ENCODE results near the gene MROH9. TPM values are rescaled to one million over a fixed set of nuclear protein-coding genes. Genes with fewer than 3 reads are reported as not detected.

The MROH9 gene
- total RNA-seq, 4 donors from 2014 or later: not detected

- ATAC-seq (no peak), DNase-seq (no peak)
- Histone ChIP-seq H3K27ac (no peak overlapping the region), H3K27me3 (no peaks in the 10 kb centered on the region), H3K36me3 (no peaks in the 10 kb centered on the region), H3K4me3 (no peak overlapping the region), H3K9me3 (no peaks in the 10 kb centered on the region), H3K4me1 (peaks cover 0 to 4% of the 10 kb centered on the region in 2 donors)
- TF ChIP-seq POLR2A (IDR thresholded peaks at IDR 0.05): no peak
- TF ChIP-seq, protein P1, sequence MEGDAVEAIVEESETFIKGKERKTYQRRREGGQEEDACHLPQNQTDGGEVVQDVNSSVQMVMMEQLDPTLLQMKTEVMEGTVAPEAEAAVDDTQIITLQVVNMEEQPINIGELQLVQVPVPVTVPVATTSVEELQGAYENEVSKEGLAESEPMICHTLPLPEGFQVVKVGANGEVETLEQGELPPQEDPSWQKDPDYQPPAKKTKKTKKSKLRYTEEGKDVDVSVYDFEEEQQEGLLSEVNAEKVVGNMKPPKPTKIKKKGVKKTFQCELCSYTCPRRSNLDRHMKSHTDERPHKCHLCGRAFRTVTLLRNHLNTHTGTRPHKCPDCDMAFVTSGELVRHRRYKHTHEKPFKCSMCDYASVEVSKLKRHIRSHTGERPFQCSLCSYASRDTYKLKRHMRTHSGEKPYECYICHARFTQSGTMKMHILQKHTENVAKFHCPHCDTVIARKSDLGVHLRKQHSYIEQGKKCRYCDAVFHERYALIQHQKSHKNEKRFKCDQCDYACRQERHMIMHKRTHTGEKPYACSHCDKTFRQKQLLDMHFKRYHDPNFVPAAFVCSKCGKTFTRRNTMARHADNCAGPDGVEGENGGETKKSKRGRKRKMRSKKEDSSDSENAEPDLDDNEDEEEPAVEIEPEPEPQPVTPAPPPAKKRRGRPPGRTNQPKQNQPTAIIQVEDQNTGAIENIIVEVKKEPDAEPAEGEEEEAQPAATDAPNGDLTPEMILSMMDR (IDR thresholded peaks at IDR 0.05 in 4 of 5, conservative IDR thresholded peaks at IDR 0.05 in 1 of 5): no peak
- intact Hi-C loops (cut with DNase I; ENCODE audit: low total_unique reads): no loop called here
- in situ Hi-C loops (cut with MboI; ENCODE audit: low sequenced_read_pairs in 4 of 4): loop anchor here in 3 of 4 donors (10.0 to 25.0 kb wide), 4 partner anchors 104 to 154 kb away; partner anchors contain the start of genes FMO1 (in 1 of the 3) and FMO2 (in 1 of the 3)
These were observed 147.9 kb downstream of the MROH9 start for GRCh38 chr1:171083222-171083621.

DNA sequence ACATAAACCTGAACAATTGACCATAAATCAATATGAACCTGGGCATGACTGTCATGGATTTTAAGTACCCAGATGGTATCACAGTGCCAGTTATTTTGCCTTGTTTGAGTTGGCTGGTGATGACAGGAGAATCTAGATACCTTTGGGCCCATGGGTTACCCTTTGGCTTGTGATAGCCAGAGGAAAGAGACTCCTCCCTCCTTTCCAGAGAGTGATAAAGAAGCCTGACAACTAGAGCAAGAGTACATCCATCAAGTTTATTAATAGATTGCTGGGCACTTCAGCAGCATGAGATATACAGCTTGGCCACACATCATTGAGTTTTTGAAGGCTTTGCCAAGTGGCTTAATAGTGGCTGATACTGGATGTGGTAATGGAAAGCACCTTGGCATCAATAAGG, 148.8 kb downstream of the MROH9 start:
- intact Hi-C loops (cut with DNase I; ENCODE audit: low total_unique reads): no loop called here
- Histone ChIP-seq H3K27me3 (no peaks in the 10 kb centered on the region), H3K27ac (no peak overlapping the region), H3K4me3 (no peak overlapping the region), H3K9me3 (no peaks in the 10 kb centered on the region), H3K4me1 (peaks cover 0 to 4% of the 10 kb centered on the region in 2 donors), H3K36me3 (no peaks in the 10 kb centered on the region)
- DNase-seq: no peak
- no peak for ATAC-seq
- in situ Hi-C loops (cut with MboI; ENCODE audit: low sequenced_read_pairs in 4 of 4): loop anchor here in 3 of 4 donors (10.0 to 25.0 kb wide), 4 partner anchors 103 to 153 kb away; partner anchors contain the start of genes FMO1 (in 1 of the 3) and FMO2 (in 1 of the 3)
- no peak for TF ChIP-seq POLR2A (IDR thresholded peaks at IDR 0.05)
- TF ChIP-seq, protein P1 (IDR thresholded peaks at IDR 0.05 in 4 of 5, conservative IDR thresholded peaks at IDR 0.05 in 1 of 5): no peak

DNA sequence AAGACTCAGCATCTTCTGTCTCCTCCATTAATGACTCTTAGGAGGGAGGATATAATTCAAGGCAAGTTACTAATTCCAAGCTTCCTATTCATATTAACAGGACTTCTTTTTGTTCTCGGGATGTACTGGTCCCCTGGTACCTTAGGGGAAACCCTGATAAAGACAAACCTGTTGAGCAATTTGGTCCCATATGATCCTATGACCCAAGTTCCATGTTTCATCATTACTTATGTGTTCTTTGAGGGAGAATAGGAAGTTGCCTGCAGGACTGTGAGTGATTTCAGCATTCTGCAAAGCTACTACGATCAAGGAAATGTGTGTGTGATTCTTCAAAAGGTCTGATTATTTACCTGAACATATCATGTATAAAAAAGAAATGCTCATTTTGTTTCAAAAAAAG, 149.5 kb downstream of the MROH9 start:
- ATAC-seq: no peak

DNA sequence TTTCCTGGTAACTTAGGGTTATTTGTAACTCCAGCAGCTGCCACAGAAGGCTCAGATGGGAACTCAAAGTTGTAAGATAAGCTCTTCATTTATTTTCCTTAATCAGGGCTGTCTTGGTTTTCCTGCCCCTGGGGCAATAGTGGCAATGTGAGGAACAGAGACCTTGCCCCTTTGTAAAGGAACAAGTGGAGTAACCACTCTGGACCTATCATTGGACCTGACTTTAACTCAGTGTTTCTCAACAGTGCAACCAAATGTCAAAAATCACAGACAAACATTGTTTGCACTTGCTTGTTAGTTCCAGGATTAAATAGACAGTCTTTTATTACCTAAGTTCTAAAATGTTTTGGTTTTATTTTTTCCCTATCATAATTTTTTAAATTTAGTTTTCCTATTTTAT, 152.6 kb downstream of the MROH9 start:
- ATAC-seq (no peak), DNase-seq (no peak)
- no peak overlapping the region for H3K27ac ChIP-seq
- no peaks in the 10 kb centered on the region for H3K9me3 ChIP-seq
- in situ Hi-C loops (cut with MboI; ENCODE audit: low sequenced_read_pairs in 4 of 4) (loop anchor here in 3 of 4 donors (10.0 to 25.0 kb wide), 4 partner anchors 99 to 149 kb away; partner anchors contain the start of genes FMO1 (in 1 of the 3) and FMO2 (in 1 of the 3)), intact Hi-C loops (cut with DNase I; ENCODE audit: low total_unique reads) (no loop called here)
- no peak overlapping the region for H3K4me3 ChIP-seq
- no peaks in the 10 kb centered on the region for H3K27me3 ChIP-seq
- H3K36me3 ChIP-seq: no peaks in the 10 kb centered on the region
- H3K4me1 ChIP-seq: no peaks in the 10 kb centered on the region
- no peak for TF ChIP-seq POLR2A (IDR thresholded peaks at IDR 0.05)
- TF ChIP-seq, protein P1 (IDR thresholded peaks at IDR 0.05 in 4 of 5, conservative IDR thresholded peaks at IDR 0.05 in 1 of 5): no peak

More for the DNA sequence above, 149.5 kb downstream of the MROH9 start:
- Histone ChIP-seq H3K27me3 (no peaks in the 10 kb centered on the region), H3K4me3 (no peak overlapping the region), H3K4me1 (peaks cover 0 to 4% of the 10 kb centered on the region in 2 donors), H3K9me3 (no peaks in the 10 kb centered on the region), H3K36me3 (no peaks in the 10 kb centered on the region), H3K27ac (no peak overlapping the region)
- in situ Hi-C loops (cut with MboI; ENCODE audit: low sequenced_read_pairs in 4 of 4) (loop anchor here in 3 of 4 donors (10.0 to 25.0 kb wide), 4 partner anchors 102 to 152 kb away; partner anchors contain the start of genes FMO1 (in 1 of the 3) and FMO2 (in 1 of the 3)), intact Hi-C loops (cut with DNase I; ENCODE audit: low total_unique reads) (no loop called here)
- TF ChIP-seq POLR2A (IDR thresholded peaks at IDR 0.05): no peak
- TF ChIP-seq, protein P1 (IDR thresholded peaks at IDR 0.05 in 4 of 5, conservative IDR thresholded peaks at IDR 0.05 in 1 of 5): no peak
- DNase-seq: no peak
